NCI-H1092 (cell line): ENCODE measurements around the gene ST7.

Source experiments
- DNase-seq: peaks from one replicate; lab custom pipeline; 2025; lab: John Stamatoyannopoulos, UW

The ST7 gene

DNA sequence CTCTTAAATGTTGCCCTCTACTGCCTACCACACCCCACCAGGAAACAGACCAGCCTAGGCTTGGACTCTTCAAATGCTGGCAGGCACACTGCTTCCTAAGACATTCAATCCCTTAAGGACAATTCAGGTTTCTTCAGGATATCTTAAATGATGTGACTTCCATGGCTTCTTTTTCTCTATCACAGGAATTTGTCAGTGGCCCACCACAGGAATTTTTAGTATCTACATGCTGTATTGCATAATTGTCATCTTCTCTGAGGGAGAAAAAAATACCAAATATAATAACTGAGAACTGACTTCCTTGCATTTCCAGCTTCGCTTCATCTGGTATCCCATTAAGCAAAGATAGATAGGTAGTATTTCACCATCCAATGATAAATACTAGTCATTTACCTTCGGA lies 240.3 kb downstream of the ST7 start:
- no peak for DNase-seq

DNA sequence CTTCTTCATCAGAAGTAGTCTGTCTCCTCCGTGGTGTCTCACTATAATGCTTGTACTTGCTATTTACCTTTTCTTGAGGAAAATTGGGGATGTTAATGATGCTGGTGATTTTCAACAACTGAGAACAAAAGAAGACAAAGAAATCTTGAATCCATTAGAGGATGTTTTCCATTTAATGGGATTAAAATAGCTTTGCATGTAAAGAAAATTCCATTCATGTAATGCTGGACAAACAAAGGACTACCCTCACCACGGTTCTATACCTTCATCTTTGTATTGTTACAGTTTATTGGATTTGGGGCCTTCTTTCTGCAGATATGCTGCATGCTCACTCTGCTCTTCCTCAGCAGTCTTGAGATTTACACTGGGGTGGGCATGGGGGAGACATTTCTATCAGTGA lies 241.1 kb downstream of the ST7 start:
- DNase-seq = no peak

GRCh38 chr7:117195361-117196029 lies 242.2 kb downstream of the ST7 start:
- DNase-seq = no peak

DNA sequence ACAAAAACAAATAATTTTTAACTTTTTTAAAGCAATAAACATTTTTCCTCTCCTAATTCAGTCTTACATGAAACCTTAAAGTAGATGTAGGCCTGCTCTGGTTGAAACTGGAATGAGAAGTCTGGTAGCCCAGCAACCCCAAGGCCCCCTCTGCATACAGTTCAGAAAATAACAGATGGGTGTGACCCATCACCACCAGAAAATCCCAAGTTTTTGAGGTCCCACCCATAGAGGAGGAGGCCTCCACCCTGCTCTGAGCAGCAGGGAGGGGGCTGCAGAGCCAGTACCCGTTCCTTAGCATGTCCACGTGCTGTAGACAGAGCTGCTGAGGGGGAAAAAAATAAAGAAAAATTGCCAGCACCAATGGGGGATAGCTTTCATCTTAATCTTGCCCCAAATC lies 246.8 kb downstream of the ST7 start:
- no peak for DNase-seq

- no peak for DNase-seq
Measured at GRCh38 chr7:117200786-117201458, 247.6 kb downstream of the ST7 start.

- no peak for DNase-seq
Measured at GRCh38 chr7:117202511-117202910, 249.2 kb downstream of the ST7 start.

DNA sequence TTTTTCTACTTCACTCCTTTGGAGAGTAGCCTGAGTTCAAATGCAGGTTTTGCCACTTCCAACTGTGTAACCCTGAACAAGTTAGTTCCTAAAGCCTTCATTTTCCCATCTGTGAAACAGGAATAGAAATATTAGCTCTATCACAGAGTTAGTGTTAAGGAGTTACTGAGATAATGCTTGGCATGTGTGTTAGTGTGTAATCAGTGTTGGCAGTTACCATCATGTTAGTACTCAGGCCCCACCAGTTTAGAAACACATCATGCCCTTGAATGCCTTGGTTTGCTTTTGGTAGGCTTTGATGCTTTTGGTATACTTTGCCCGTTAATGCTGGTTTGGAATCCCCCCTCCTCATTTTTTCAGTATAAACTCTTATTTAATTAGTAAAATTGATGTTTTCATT lies 249.9 kb downstream of the ST7 start:
- DNase-seq = no peak

DNA sequence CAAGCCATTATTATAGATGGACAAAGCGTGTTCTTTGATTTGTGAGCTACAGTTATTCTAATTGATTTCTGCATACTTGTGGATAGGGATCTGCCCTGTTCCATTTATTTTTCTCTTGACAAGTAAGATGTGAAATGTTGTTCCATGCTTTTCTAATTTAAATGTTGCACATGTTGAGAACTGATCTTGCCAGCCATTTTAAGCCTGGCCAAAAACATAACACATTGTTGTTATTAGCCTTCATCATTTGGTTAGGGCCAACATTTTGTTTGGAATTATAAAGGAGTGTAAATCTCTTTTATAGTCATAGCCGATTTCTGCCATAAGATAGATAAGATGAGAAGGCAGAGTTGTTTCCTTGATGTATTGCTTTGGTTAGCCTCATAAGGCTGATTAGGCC lies 252.6 kb downstream of the ST7 start:
- DNase-seq = no peak

GRCh38 chr7:117208257-117208656 lies 255.0 kb downstream of the ST7 start:
- no peak for DNase-seq

DNA sequence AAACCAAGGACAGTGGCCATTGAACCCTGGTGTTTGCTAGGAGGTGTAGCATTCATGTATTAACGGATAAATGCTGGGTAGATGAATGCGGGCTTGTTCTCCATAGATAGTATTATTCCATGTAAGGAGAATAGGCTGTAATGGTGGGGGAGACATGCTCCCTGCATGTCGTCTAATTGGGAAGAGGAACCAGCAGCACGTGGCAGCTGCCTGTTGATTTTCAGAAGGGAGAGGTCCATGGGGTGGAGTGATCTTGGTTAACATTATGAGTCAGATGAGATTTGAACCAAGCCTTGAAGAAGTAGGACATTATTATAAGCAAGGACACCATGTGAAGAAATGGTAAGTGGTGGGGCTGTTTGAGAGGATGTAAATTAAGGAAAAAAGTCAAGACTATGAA lies 257.1 kb downstream of the ST7 start:
- DNase-seq = no peak

DNA sequence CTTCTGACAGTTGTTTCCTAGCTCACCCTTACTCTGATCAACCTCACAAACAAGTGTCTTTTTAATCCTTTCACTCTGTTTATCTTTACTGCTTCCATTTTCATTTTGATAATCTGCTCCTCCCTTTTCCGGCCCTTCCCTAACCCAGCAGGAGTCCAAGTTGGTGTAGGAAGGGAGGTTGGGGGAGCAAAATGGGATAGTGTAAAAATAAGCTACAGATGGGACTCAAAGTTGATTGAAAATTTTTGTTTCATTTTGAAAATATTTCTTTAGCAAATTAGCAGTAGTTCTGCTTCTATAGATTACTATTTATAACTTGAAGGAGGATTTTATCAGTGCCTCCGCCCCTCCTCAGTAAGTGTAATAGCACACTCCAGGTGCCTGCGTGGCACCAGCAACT lies 257.6 kb downstream of the ST7 start:
- DNase-seq = no peak

GRCh38 chr7:117211614-117212013 lies 258.3 kb downstream of the ST7 start:
- no peak for DNase-seq

DNA sequence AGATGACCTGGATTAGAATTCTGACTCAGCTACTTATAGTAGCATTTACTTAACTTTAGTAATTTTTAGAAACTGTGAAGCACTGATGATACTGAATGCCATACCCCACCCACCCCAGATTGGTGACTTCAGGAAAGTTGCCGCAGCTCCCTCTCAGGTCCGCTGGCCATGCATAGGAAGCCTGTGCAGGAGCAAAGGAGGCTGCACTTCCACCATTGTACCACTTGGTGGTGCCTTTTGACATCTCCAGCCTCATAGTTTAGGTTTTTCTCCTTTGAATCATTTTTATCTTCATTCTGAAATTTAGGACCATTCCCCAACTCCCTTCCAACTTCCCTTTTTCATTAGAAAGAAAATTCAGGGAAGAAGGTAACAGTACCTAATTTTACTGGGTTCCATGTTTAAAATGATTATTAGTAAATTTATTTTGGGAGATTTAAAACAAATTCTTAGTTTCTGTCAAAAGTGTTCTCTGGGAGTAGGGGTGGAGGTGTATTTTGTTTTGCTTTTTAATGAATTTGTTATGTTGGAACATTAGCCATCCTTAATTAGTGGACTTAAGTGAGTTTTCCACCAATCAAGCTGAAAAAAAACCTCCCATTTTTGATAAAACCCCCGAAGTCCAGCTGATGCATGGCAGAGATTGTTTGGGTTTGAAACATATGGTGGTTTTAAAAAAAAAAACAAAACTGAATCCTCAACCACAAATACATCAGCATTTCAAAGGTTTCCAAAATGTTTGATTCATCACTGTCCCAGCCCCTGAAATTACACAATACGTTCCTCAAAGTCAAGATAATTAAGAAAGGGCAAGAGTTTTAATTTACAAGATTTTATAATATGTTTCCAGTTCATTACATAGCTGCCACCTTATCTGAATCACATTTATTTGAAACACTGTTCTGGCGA lies 259.9 kb downstream of the ST7 start:
- peak; percentile 68 for DNase-seq

- no peak for DNase-seq
Measured at GRCh38 chr7:117216010-117216409, 262.7 kb downstream of the ST7 start.

DNA sequence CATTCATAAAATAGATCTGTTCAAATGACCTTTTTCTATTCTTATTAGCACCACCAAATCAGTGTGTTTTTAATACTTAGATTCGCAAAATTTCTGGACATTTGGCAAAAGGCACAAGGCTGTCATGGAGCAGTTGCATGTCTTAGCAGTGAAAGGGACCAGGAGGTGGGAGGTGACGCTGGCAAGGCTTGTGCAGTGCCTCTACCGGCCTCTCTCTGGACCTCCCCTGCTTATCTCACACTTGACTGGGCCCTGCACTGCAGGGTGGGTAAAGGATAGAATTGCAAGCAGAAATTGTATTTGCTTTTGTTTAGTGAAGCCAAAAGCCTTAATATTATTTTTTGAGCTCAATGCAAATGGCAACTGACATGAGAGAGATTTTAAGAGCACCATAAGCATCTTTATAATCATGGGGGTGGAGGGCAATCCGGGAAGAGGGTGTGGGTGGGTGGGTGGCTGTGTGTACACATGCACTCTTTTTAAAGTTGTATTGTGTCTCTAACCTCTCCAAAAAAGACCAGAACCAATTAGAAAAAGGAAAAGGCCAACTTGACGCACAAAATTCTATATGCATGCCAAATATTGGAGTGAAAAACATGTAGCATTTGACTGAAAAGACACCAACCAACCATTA lies 263.3 kb downstream of the ST7 start:
- DNase-seq = no peak

- DNase-seq = no peak
Measured at GRCh38 chr7:117217106-117218035, 264.1 kb downstream of the ST7 start.

GRCh38 chr7:117218700-117219099 lies 265.4 kb downstream of the ST7 start:
- no peak for DNase-seq

GRCh38 chr7:117219485-117219884 lies 266.2 kb downstream of the ST7 start:
- no peak for DNase-seq

DNA sequence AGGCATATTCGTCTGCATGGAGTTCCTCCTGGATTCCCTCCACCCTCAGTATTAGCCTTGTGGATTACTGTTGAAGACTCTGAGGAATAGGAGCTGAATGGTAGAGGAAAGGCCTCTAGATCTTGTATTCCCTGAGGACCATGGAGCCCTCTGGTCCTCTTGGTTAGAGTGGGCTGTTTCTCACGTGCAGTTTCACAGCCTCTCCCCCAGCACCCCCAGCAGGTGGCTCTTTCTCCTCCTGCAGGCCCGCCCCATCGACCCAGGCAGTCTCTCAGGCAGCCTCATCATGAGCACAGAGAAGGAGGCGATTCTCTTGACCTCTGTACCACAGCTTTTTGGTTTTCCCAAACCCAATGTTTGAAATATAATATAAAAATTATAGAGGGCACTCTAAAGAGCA lies 267.5 kb downstream of the ST7 start:
- DNase-seq = no peak

DNA sequence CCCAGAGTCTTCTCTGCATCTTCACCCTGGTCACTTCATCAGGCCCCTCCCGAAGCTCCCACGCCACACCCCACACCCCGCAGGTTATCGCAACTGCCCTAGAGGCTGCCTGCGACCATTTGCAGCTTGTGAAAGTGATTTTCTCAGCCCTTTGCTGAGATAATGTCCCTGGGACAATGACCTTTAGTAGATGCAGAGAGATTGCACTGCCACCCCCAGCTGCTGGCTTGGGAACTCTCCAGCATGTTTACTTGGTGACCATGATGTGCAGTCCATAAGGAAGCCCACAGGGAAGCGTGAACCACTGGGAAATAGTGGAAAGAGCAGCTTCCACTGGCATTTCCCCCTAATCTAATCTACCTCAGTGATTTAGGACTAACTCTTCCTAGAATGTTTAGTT lies 272.2 kb downstream of the ST7 start:
- DNase-seq = no peak

GRCh38 chr7:117227091-117227490 lies 273.8 kb downstream of the ST7 start:
- no peak for DNase-seq
